DOHH2 (cell line): Measurements from ENCODE around the gene SREBF2.

Experiments
- H3F3A ChIP-seq: fragments of 200-600 bp; sonication (generic), shearing (Covaris generic); 2 replicates; pipeline ENCODE4 v1.6.0; 2016; ENCODE audit warnings: antibody characterized with exemption, mild to moderate bottlenecking; ENCODE audit not compliant: control insufficient read depth, insufficient read depth
- H3K27ac ChIP-seq: fragments of 200-600 bp; sonication (generic); 2 replicates; pipeline ENCODE4 v1.5.1; 2014; ENCODE audit warnings: low read depth, mild to moderate bottlenecking, low read length, moderate library complexity
- H3K27me3 ChIP-seq: fragments of 200-600 bp; sonication (generic); 2 replicates; pipeline ENCODE4 v1.6.1; 2014; ENCODE audit warnings: mild to moderate bottlenecking, low read length, mixed read lengths; ENCODE audit not compliant: control insufficient read depth
- H3K36me3 ChIP-seq: fragments of 200-600 bp; sonication (generic); 2 replicates; pipeline ENCODE4 v1.6.1; 2014; ENCODE audit warnings: mild to moderate bottlenecking, low read length, moderate library complexity, mixed read lengths; ENCODE audit not compliant: control insufficient read depth
- H3K4me1 ChIP-seq: fragments of 200-600 bp; sonication (generic); 2 replicates; pipeline ENCODE4 v1.6.1; 2014; ENCODE audit warnings: mild to moderate bottlenecking, low read length, mixed read lengths; ENCODE audit not compliant: control insufficient read depth
- H3K4me2 ChIP-seq: fragments of 200-600 bp; sonication (generic); 2 replicates; pipeline ENCODE4 v1.6.0; 2014; ENCODE audit warnings: mild to moderate bottlenecking, low read length, moderate library complexity
- H3K4me3 ChIP-seq: fragments of 200-600 bp; sonication (generic); 2 replicates; pipeline ENCODE4 v1.5.1; 2014; ENCODE audit warnings: mild to moderate bottlenecking, low read length, mixed read lengths
- H3K79me2 ChIP-seq: fragments of 200-600 bp; sonication (generic); 2 replicates; pipeline ENCODE4 v1.6.1; 2014; ENCODE audit warnings: mild to moderate bottlenecking, low read length, mixed read lengths; ENCODE audit not compliant: control insufficient read depth
- H3K9me2 ChIP-seq: fragments of 200-600 bp; sonication (generic); replicated peaks from 2 replicates; pipeline ENCODE4 v1.6.1; 2014; ENCODE audit warnings: mild to moderate bottlenecking, low read length, mixed read lengths; ENCODE audit not compliant: control insufficient read depth
- H3K9me3 ChIP-seq: fragments of 200-600 bp; sonication (generic); 2 replicates; pipeline ENCODE4 v1.6.1; 2014; ENCODE audit warnings: antibody characterized with exemption, low read length, mixed read lengths; ENCODE audit not compliant: control insufficient read depth, insufficient read depth
- H4K20me1 ChIP-seq: fragments of 200-600 bp; sonication (generic); 2 replicates; pipeline ENCODE4 v1.6.0; 2014; ENCODE audit warnings: low read depth, mild to moderate bottlenecking, antibody characterized with exemption, low read length, moderate library complexity; ENCODE audit not compliant: control insufficient read depth, insufficient read depth
- EZH2phosphoT487 ChIP-seq: fragments of 200-600 bp; sonication (generic); IDR thresholded peaks from 2 replicates; pipeline ENCODE4 v1.6.1; 2017; ENCODE audit warnings: borderline replicate concordance, mild to moderate bottlenecking, antibody characterized with exemption, low read length, moderate library complexity, mixed read lengths
- TF ChIP-seq, protein P1 (sequence below): fragments of 200-600 bp; sonication (generic); IDR thresholded peaks from one replicate; pipeline ENCODE4 v1.5.1; 2014; ENCODE audit warnings: antibody characterized with exemption, mild to moderate bottlenecking, low read depth, low read length; ENCODE audit not compliant: poor library complexity, severe bottlenecking

SREBF2 gene

DNA sequence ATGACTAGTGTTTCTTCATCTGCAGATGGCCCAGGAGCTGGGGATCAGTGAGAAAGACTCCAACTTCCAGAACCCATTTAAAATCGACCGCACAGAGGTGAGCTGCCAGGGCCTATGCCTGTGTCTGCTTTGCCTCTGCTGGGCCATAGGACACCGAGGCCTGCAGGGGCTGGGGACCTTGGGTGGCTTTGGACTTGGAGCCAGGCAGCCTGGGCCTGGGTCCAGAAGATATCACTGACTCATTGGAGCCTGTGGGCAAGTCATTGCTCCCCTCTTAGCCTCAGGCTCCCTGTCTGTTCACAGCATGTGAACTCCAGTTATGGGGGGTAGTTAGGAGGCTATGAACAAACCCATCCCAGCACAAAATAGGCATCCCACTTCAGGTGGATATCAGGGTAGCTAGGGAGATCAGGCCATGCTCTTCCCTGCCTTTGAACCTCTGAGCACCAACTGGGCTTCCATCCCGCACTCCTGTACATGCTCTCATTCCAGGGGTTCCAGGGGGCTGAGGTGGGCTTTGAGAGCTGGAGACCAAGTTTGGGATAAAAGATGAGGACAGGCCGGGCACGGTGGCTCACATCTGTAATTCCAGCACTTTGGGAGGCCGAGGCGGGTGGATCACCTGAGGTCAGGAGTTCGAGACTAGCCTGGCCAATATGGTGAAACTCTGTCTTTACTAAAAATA lies 19.0 kb upstream of the SREBF2 start:
- Histone ChIP-seq H3K4me3 (no peak overlapping the region), H3K36me3 (peaks cover 34% of the 10 kb centered on the region)

DNA sequence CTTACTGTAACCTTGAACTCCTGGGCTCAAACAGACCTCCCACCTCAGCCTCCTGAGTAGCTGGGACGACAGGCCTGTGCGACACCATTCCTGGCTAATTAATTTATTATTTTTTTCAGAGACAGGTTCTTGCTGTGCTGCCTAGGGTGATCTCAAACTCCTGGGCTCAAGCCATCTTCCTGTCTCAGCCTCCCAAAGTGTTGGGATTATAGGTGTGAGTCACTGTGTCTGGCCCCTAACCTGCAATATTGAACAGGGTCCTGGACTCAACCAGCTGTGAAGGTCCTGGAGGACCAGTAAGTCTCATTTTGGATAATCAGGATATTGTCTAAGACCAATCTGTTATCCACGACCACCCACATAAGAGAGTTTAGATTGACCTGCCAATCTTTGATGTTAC lies 17.2 kb upstream of the SREBF2 start:
- Histone ChIP-seq H3K4me1 (no peaks in the 10 kb centered on the region), H3K79me2 (no peaks in the 10 kb centered on the region), H4K20me1 (no peaks in the 10 kb centered on the region), H3K4me3 (no peak overlapping the region), H3F3A (no peaks in the 10 kb centered on the region), H3K9me2 (no peaks in the 10 kb centered on the region), H3K27ac (no peak overlapping the region), H3K27me3 (no peaks in the 10 kb centered on the region), H3K4me2 (no peak overlapping the region), H3K9me3 (no peaks in the 10 kb centered on the region), H3K36me3 (peaks cover 27% of the 10 kb centered on the region)
- no peak for TF ChIP-seq EZH2phosphoT487
- TF ChIP-seq, protein P1, sequence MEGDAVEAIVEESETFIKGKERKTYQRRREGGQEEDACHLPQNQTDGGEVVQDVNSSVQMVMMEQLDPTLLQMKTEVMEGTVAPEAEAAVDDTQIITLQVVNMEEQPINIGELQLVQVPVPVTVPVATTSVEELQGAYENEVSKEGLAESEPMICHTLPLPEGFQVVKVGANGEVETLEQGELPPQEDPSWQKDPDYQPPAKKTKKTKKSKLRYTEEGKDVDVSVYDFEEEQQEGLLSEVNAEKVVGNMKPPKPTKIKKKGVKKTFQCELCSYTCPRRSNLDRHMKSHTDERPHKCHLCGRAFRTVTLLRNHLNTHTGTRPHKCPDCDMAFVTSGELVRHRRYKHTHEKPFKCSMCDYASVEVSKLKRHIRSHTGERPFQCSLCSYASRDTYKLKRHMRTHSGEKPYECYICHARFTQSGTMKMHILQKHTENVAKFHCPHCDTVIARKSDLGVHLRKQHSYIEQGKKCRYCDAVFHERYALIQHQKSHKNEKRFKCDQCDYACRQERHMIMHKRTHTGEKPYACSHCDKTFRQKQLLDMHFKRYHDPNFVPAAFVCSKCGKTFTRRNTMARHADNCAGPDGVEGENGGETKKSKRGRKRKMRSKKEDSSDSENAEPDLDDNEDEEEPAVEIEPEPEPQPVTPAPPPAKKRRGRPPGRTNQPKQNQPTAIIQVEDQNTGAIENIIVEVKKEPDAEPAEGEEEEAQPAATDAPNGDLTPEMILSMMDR: no peak

More for the DNA sequence above, 19.0 kb upstream of the SREBF2 start:
- Histone ChIP-seq H3K4me1 (no peaks in the 10 kb centered on the region), H3K27me3 (no peaks in the 10 kb centered on the region), H3K79me2 (no peaks in the 10 kb centered on the region), H4K20me1 (no peaks in the 10 kb centered on the region), H3K9me3 (no peaks in the 10 kb centered on the region), H3F3A (no peaks in the 10 kb centered on the region), H3K9me2 (no peaks in the 10 kb centered on the region), H3K27ac (no peak overlapping the region), H3K4me2 (no peak overlapping the region)
- TF ChIP-seq, protein P1: no peak
- no peak for TF ChIP-seq EZH2phosphoT487

DNA sequence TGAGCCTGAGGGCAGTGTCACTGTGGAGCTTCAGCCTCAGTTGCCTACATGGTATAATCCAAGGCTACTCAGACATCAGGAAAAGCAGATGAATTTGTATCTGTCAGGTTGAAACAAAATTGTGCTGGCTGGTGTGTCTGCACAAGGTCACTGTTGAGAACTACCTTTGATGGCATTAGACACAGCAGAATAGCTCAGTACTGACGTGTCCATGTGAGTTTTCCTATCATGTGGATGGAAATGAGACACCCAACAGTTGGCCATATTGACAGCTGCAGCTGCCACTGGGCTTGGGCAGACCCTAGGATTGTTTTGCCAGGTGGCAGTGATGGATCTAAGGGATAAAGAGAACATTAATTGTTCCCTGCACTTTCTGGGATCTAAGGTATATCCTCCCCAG lies 16.7 kb upstream of the SREBF2 start:
- peaks cover 27% of the 10 kb centered on the region for H3K36me3 ChIP-seq
- no peak for TF ChIP-seq EZH2phosphoT487
- TF ChIP-seq, protein P1: no peak
- H3K4me2 ChIP-seq: no peak overlapping the region
- H3K27ac ChIP-seq: no peak overlapping the region
- no peaks in the 10 kb centered on the region for H4K20me1 ChIP-seq
- no peaks in the 10 kb centered on the region for H3K79me2 ChIP-seq
- H3K9me3 ChIP-seq: no peaks in the 10 kb centered on the region
- H3K4me3 ChIP-seq: no peak overlapping the region
- H3K27me3 ChIP-seq: no peaks in the 10 kb centered on the region
- no peaks in the 10 kb centered on the region for H3K4me1 ChIP-seq
- H3F3A ChIP-seq: no peaks in the 10 kb centered on the region
- H3K9me2 ChIP-seq: no peaks in the 10 kb centered on the region
